ENCODE measurements around the gene KIN.
"Not testable (repeated sequence)": the region's sequence is repeated elsewhere in the genome, so short reads cannot be mapped to it uniquely, and the experiment has no call there.

Gene KIN

GRCh38 chr10:7794251-7795026 is 6.6 kb upstream of the KIN start:
- DNase-seq, result no peak

GRCh38 chr10:7792541-7792940 is 4.7 kb upstream of the KIN start:
- no peak for DNase-seq

GRCh38 chr10:7789390-7789789 is 1.6 kb upstream of the KIN start:
- no peak for DNase-seq

- no peak for DNase-seq
Observed at GRCh38 chr10:7788639-7789286, 970 bp upstream of the KIN start.

GRCh38 chr10:7787150-7787856 is 490 bp downstream of the KIN start:
- no peak for DNase-seq

GRCh38 chr10:7786430-7786829 is 1.4 kb downstream of the KIN start:
- DNase-seq, result no peak

- DNase-seq, result not testable (repeated sequence)
Observed at GRCh38 chr10:7782194-7782593, 5.6 kb downstream of the KIN start.

GRCh38 chr10:7776777-7777176 is 11.0 kb downstream of the KIN start:
- no peak for DNase-seq

- DNase-seq, result peak; percentile 33
Observed at GRCh38 chr10:7773845-7774801, 13.7 kb downstream of the KIN start.

- no peak for DNase-seq
Observed at GRCh38 chr10:7768417-7768816, 19.4 kb downstream of the KIN start.

GRCh38 chr10:7767209-7767608 is 20.6 kb downstream of the KIN start:
- no peak for DNase-seq

- DNase-seq, result no peak
Observed at GRCh38 chr10:7766241-7766640, 21.6 kb downstream of the KIN start.

GRCh38 chr10:7763929-7764328 is 23.9 kb downstream of the KIN start:
- no peak for DNase-seq

- DNase-seq, result no peak
Observed at GRCh38 chr10:7756360-7756992, 31.3 kb downstream of the KIN start.

- no peak for DNase-seq
Observed at GRCh38 chr10:7755103-7755502, 32.7 kb downstream of the KIN start.

- DNase-seq, result no peak
Observed at GRCh38 chr10:7752251-7752650, 35.5 kb downstream of the KIN start.

GRCh38 chr10:7750222-7750621 is 37.6 kb downstream of the KIN start:
- DNase-seq, result no peak

- not testable (repeated sequence) for DNase-seq
Observed at GRCh38 chr10:7748637-7749036, 39.2 kb downstream of the KIN start.

- DNase-seq, result no peak
Observed at GRCh38 chr10:7744307-7744706, 43.5 kb downstream of the KIN start.

GRCh38 chr10:7738536-7739407 is 49.0 kb downstream of the KIN start:
- peak; percentile 58 for DNase-seq

- no peak for DNase-seq
Observed at GRCh38 chr10:7734821-7735220, 53.0 kb downstream of the KIN start.

Data from NCI-H774 (cell line).